Subcutaneous abdominal adipose tissue (tissue), 5 donors: ENCODE results near the gene SLC25A47.

Experiments
- H3K27ac ChIP-seq: one replicate; pipeline ENCODE4 v1.7.0; 2013; ENCODE audit warnings: low read depth, mild to moderate bottlenecking, inconsistent platforms, low read length, moderate library complexity
- H3K27me3 ChIP-seq, 5 donors: one replicate each; pipeline ENCODE4 v1.7.0; 2013; ENCODE audit warnings: low read length in 5 of 5, inconsistent platforms in 1 of 5; ENCODE audit not compliant: control insufficient read depth in 5 of 5, insufficient read depth in 4 of 5
- H3K36me3 ChIP-seq, 5 donors: one replicate each; pipeline ENCODE4 v1.7.0; 2013; ENCODE audit warnings: low read length in 5 of 5; ENCODE audit not compliant: control insufficient read depth in 5 of 5, insufficient read depth in 5 of 5
- H3K4me1 ChIP-seq, 5 donors: one replicate each; pipeline ENCODE4 v1.7.0; 2013; ENCODE audit warnings: low read length in 5 of 5, mild to moderate bottlenecking in 3 of 5, moderate library complexity in 1 of 5; ENCODE audit not compliant: control insufficient read depth in 5 of 5, insufficient read depth in 5 of 5
- H3K4me3 ChIP-seq, 5 donors: one replicate each; pipeline ENCODE4 v1.7.0; 2013; ENCODE audit warnings: low read length in 5 of 5, low read depth in 1 of 5
- H3K9ac ChIP-seq, 5 donors: one replicate each; pipeline ENCODE4 v1.7.0; 2013; ENCODE audit warnings: low read length in 5 of 5, mild to moderate bottlenecking in 4 of 5, moderate library complexity in 3 of 5
- H3K9me3 ChIP-seq, 5 donors: one replicate each; pipeline ENCODE4 v1.7.0; 2013; ENCODE audit warnings: low read length in 5 of 5; ENCODE audit not compliant: control insufficient read depth in 5 of 5
- donor health status: healthy.
- donor health status: healthy.
- donor health status: healthy.
- donor health status: healthy.
- donor health status: healthy.

SLC25A47 gene

DNA sequence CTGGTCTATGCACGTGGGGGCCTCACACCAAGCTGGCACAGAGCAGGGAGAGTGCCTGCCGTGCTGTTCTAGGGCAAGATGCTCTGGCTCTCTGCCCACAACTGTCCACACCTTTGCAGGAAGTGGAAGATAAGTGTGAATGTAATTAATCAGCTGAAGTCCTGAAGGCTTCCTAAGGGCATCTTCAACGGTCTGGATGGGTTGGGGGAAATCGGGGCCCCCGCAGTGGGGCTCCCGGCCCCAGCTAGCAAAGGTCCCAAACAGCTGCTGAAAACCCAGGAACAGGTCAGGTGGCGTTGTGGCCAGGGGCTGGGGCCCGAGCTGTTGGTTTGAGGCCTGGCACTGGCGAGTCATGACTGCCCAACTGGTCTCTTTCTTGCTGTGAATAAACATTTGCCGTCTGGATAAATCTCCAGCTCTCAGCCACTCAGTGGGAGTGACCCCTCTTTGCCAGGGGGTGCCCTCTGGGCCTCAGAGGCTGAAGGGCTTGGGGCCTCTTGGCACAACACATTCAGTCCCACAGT is 10.2 kb upstream of the SLC25A47 start:
- Histone ChIP-seq H3K36me3 (no peaks in the 10 kb centered on the region), H3K9ac (no peak overlapping the region), H3K27ac (no peak overlapping the region), H3K4me3 (no peak overlapping the region), H3K9me3 (peaks cover 0 to 2% (median 0%) of the 10 kb centered on the region in 5 donors), H3K4me1 (peaks cover 0 to 31% (median 11%) of the 10 kb centered on the region in 5 donors), H3K27me3 (peaks cover 0 to 5% (median 3%) of the 10 kb centered on the region in 5 donors)

DNA sequence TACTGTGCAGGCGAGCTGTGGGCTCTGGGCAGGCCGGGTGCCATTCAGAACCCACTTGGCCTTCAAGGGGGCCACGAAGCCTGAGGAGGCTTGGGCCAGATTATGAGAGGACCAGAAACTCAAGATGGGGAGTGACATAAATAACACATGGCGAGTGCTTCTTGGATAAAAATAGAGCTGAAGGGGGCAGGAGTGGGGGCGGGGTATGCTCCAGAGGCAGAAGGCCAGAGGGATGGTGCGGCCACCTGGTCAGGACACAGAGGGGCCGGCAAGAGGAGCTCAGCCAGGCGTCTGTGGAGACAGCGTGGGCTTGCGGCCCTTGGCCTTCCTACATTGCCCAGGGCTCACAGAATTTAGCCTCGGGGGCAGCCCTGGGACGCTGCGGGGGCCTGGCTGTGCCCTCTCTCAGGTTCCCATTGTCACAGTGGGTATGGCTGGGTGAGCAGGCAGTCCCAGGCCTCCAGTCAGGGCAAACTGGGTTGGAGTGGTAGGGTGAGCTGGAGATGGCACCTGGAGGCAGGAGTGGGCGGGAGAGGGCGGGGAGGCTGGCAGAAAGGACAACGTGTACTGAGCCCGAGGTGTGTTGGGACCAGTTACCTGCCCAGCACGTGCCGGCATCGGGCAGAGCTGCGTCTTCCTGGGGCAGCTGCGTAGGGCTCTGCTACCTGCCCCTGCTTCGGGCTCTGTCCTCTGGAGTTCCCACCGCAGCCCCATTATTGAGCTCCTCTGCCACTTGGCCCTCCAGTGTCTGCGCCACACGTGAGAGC is 9.5 kb upstream of the SLC25A47 start:
- no peaks in the 10 kb centered on the region for H3K36me3 ChIP-seq
- no peak overlapping the region for H3K4me3 ChIP-seq
- H3K9me3 ChIP-seq, result peaks cover 0 to 2% (median 0%) of the 10 kb centered on the region in 5 donors
- no peak overlapping the region for H3K9ac ChIP-seq
- peaks cover 3 to 31% (median 17%) of the 10 kb centered on the region in 5 donors for H3K4me1 ChIP-seq
- H3K27me3 ChIP-seq, result peaks cover 0 to 5% (median 3%) of the 10 kb centered on the region in 5 donors
- no peak overlapping the region for H3K27ac ChIP-seq

DNA sequence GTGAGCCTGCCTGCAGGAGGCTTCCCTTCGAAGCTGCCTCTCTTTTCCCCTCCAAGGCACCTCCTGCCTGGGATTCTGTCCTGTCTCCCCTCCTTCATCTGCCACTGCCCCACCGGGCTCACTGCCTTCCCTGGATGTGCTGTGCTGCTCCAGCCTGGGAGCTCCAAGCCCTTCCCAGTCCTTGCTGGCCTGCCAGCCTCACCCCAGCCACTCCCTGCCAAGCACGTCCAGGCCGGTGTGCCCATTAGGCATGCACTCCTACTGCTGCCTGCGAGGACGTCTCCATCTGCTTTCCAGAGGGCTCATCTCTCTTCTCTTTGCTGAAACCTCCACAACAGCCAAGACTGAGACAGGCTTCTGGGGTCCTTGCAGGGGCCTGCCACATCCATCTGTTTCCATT is 8.4 kb upstream of the SLC25A47 start:
- H3K27ac ChIP-seq, result no peak overlapping the region
- H3K4me1 ChIP-seq, result peaks cover 0 to 20% (median 12%) of the 10 kb centered on the region in 5 donors
- H3K9ac ChIP-seq, result no peak overlapping the region
- H3K36me3 ChIP-seq, result no peaks in the 10 kb centered on the region
- peaks cover 0 to 5% (median 3%) of the 10 kb centered on the region in 5 donors for H3K27me3 ChIP-seq
- no peak overlapping the region for H3K4me3 ChIP-seq
- H3K9me3 ChIP-seq, result peaks cover 0 to 2% (median 0%) of the 10 kb centered on the region in 5 donors

DNA sequence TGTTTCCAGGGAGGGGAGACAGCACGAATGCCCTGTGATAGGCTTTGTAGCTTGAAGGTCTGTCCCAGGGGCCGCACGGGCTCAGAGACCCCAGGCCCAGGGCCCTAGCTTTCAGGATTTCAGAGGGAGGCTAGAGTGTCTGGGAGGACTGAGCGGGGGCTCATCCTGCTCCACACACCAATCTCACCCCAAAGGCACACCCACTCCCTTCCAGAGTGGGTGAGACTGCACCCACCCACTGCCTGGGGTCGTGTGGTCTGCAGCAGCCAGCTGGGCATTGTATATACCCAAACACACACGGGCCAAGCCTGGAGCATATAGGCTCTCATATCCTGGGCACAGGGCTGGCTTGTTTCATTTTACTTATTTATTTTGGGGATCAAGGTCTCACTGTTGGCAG is 5.8 kb upstream of the SLC25A47 start:
- H3K27me3 ChIP-seq, result peaks cover 0 to 5% (median 2%) of the 10 kb centered on the region in 5 donors
- H3K9me3 ChIP-seq, result peaks cover 0 to 2% (median 0%) of the 10 kb centered on the region in 5 donors
- H3K27ac ChIP-seq, result no peak overlapping the region
- no peaks in the 10 kb centered on the region for H3K36me3 ChIP-seq
- peak overlapping the region in 2 of 5 donors; percentile 12 to 71 for H3K9ac ChIP-seq
- peak overlapping the region in 2 of 5 donors; percentile 72 to 74 for H3K4me3 ChIP-seq
- H3K4me1 ChIP-seq, result peaks cover 0 to 17% (median 12%) of the 10 kb centered on the region in 5 donors

DNA sequence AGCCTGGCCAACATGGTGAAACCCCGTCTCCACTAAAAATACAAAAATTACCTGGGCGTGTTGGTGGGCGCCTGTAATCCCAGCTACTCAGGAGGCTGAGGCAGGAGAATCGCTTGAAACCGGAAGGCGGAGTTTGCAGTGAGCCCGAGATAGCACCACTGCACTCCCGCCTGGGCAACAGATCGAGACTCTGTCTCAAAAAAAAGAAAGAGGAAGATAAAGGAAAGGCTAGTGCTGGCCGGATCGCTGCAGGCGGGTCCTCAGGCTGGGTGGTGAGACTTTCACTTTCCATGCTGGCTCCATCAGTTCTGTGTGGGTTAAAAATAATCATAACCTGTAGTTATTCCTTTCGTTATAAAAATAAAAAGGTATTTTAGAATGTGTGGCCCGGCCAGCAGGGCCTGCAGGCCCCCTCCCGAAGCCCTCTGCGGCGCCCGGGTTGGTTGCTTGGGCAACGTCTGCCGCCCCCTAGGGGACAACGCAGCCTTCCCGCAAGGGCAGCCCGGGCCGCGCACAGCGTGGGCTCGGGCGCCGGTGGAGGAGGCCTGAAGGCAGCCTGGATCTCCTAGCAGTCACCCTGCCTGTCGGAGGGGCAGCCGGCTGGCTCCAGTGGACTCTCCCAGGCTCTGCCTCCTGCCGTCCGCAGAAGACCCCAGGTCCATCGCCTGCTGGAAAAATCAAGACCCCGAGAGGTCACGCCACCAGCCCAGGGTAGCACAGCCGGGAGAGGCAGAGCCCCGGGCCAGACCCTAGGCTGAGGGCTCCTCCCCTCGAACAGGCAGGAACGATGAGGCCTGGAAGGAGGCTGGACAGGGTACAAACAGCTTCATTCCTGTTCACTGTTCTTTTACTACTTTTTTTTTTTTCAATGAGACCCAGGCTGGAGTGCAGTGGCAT is 5.0 kb upstream of the SLC25A47 start:
- no peak overlapping the region for H3K27ac ChIP-seq
- H3K36me3 ChIP-seq, result no peaks in the 10 kb centered on the region
- peak overlapping the region in 4 of 5 donors; percentile 28 to 71 (median 46) for H3K9ac ChIP-seq
- peak overlapping the region; percentile 55 to 74 (median 69) for H3K4me3 ChIP-seq
- H3K9me3 ChIP-seq, result peaks cover 0 to 2% (median 0%) of the 10 kb centered on the region in 5 donors
- peaks cover 0 to 13% (median 10%) of the 10 kb centered on the region in 5 donors for H3K4me1 ChIP-seq
- peaks cover 0 to 4% (median 0%) of the 10 kb centered on the region in 5 donors for H3K27me3 ChIP-seq

DNA sequence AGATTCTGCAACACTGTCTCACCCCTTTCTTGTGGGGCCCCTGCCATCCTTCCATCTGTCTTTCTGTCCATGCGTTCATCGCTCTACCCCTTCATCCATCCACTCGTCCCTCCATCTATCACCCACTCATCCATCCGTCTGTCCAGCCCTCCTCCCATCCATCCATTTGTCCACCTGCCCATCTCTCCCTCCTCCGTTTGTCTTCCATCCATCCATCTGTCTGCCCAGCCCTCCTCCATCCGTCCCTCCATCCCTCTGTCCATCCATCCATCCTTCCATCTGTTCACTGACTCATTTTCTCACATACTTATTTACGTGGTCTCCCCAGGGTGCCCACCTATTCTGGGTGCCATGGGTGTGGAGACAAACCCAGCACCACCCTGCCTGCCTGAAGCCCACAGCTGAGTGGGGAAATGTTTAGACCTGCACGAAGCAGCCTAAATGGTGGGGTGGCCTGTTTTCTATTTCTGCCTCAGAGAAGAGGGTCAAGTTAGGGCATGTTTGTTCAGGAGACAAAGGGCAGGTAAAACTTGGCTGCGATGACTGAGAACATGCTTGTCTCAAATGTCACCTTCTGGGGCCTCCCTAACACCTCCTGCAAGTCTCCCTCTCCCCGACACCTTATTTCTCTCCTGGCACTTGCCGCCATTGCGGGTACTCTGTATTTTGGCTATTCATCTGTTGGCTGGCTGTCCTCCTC is 2.8 kb upstream of the SLC25A47 start:
- no peak overlapping the region for H3K4me3 ChIP-seq
- H3K27me3 ChIP-seq, result peaks cover 0 to under 1% (median 0%) of the 10 kb centered on the region in 5 donors
- no peak overlapping the region for H3K9ac ChIP-seq
- H3K9me3 ChIP-seq, result peaks cover 0 to under 1% (median 0%) of the 10 kb centered on the region in 5 donors
- peaks cover 0 to 13% (median 10%) of the 10 kb centered on the region in 5 donors for H3K4me1 ChIP-seq
- no peak overlapping the region for H3K27ac ChIP-seq
- H3K36me3 ChIP-seq, result no peaks in the 10 kb centered on the region

DNA sequence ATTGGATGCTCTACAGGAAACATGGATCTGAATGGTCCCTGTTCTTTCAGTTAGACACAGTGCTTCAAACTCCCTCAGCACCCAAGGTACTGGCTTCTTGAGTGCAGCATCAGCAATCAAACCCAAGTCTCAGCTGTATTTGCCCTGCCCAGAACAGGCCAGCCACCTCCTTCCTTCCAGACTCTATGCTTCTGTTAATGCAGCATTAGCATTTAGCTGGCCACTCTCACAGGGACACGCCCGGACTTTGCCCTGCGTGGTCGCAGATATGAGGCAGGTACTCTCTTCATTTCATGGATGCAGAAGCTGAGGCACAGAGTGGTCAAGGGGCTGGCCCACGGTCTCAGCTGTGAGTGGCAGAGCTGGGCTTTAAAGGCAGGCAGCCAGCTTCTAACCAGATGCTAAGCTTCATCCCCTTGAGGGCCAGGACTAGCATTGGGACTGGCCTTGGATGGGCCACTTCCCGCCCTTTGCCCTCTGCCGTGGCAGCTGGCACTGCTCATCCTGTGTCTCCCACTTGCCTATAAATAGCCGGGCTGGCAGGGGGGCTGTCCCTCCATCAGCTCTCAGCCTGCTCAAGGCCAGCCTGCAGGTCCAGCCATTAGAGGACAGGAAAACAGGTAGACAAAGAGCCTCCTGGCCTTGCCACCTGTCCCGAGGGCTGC is 1.5 kb upstream of the SLC25A47 start:
- Histone ChIP-seq H3K36me3 (no peaks in the 10 kb centered on the region), H3K4me3 (no peak overlapping the region), H3K27me3 (no peaks in the 10 kb centered on the region), H3K27ac (no peak overlapping the region), H3K4me1 (peaks cover 0 to 13% (median 10%) of the 10 kb centered on the region in 5 donors), H3K9ac (no peak overlapping the region), H3K9me3 (no peaks in the 10 kb centered on the region)

DNA sequence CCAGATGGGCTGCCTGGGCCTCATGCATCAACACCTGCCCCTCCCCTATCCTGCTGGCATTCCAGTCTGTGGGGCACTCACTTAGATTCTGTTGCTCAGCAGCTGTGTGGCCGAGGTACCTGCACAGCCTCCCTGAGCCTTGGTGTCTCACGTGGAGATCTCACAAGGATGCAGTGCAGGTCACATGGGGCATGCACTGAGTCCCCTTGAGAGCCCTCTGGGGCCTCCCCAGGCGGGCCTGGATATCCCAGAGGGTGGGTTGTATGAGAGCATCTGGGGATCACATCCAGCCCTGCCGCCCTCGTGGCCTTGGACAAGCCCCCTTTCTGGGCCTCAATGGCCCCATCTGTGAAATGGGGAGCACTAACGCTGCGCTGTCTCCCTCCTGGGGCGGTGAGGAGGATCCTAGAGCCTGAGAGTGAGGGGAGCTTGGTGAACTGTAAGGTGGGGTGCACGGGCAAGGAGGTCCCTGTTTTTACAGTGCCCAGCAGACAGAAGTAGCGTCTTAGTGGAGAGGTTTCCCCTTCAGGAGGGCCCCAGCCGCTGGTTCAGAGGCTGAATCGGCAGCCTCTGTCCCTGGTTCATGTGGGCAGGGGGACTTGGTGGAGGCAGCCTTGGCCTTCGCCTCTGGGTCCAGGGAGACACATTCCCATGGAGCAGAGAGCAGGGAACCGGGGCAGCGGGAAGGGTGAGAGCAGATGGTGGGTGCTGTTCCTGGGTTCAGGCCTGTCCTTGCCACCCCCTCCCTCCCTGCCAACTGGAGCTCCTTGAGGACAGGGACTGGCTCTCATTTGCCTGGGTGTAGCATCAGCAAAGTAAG is 791 bp upstream of the SLC25A47 start:
- Histone ChIP-seq H3K27me3 (no peaks in the 10 kb centered on the region), H3K4me1 (peaks cover 0 to 13% (median 10%) of the 10 kb centered on the region in 5 donors), H3K27ac (no peak overlapping the region), H3K4me3 (no peak overlapping the region), H3K9me3 (no peaks in the 10 kb centered on the region), H3K9ac (no peak overlapping the region), H3K36me3 (no peaks in the 10 kb centered on the region)
